Measurements from ENCODE around the gene TBC1D1.

The TBC1D1 gene

GRCh38 chr4:38120772-38121171 is 229.9 kb downstream of the TBC1D1 start:
- Mint-ChIP-seq H3K4me3 (no peak overlapping the region), H3K27ac (no peak overlapping the region), H3K27me3 (ENCODE audit: low read depth) (no peaks in the 10 kb centered on the region), H3K9me3 (no peaks in the 10 kb centered on the region), H3K4me1 (ENCODE audit: low read depth) (peaks cover 21% of the 10 kb centered on the region), H3K36me3 (ENCODE audit: low read depth) (peaks cover 46% of the 10 kb centered on the region)

DNA sequence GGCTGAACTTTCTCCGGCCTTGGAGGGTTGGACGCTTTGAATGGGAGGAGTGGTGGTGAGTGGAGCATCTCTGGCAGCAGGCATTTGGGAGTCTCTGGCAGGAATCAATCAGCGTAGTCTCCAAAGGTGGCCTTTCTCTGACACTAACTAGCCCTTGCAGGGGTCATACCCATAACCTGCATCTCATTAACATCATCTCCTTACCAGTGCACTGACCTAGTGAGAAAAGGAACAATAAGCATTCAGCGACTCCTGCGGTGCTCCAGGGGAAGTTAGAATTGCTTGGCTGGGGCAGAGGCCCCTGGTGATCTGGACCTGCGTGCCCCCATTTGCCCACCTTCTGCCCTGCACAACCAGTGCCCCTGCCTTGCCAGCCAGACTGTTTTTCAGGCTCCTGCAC is 231.2 kb downstream of the TBC1D1 start:
- Mint-ChIP-seq H3K36me3 (ENCODE audit: low read depth) (peaks cover 45% of the 10 kb centered on the region), H3K4me1 (ENCODE audit: low read depth) (peaks cover 17% of the 10 kb centered on the region), H3K4me3 (no peak overlapping the region), H3K27me3 (ENCODE audit: low read depth) (no peaks in the 10 kb centered on the region), H3K27ac (no peak overlapping the region), H3K9me3 (no peaks in the 10 kb centered on the region)

DNA sequence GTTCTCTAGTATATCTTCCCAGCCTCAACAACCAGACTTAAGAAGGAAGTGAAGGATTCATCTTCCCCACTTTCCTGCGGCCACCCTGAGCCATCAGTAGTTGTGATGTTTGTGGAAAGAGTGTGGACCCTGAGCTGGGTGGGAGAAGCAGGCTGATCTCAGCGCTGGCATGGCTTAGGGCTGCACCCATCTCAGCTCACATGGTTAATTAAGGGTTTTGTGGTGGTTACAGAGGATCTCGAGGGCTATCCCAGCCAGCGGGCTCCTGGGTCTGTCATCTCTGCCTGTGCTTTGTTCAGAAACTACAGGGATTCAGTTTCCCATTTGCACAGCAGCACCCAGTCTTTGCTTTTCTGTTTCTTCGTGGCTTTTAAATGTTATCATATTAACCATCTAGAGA is 232.7 kb downstream of the TBC1D1 start:
- Mint-ChIP-seq H3K9me3 (no peaks in the 10 kb centered on the region), H3K4me1 (ENCODE audit: low read depth) (peaks cover 26% of the 10 kb centered on the region), H3K27ac (no peak overlapping the region), H3K36me3 (ENCODE audit: low read depth) (peaks cover 45% of the 10 kb centered on the region), H3K4me3 (no peak overlapping the region), H3K27me3 (ENCODE audit: low read depth) (no peaks in the 10 kb centered on the region)

DNA sequence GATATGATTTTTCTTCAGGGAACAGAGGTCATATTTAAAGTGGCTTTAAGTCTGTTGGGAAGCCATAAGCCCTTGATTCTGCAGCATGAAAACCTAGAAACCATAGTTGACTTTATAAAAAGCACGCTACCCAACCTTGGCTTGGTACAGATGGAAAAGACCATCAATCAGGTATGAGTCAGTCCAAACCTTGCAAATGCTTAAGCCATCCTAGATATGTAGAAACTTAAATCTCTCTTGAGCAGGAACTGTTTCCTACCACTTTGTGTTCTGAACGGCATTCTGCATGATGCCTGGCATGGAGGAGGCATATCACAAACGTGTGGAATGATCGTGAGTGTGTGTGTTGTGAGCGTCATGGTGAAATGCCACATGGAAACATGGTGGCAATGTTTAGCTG is 234.1 kb downstream of the TBC1D1 start:
- peaks cover 43% of the 10 kb centered on the region for H3K36me3 Mint-ChIP-seq (ENCODE audit: low read depth)
- H3K27ac Mint-ChIP-seq = no peak overlapping the region
- no peaks in the 10 kb centered on the region for H3K27me3 Mint-ChIP-seq (ENCODE audit: low read depth)
- no peak overlapping the region for H3K4me3 Mint-ChIP-seq
- no peaks in the 10 kb centered on the region for H3K9me3 Mint-ChIP-seq
- H3K4me1 Mint-ChIP-seq (ENCODE audit: low read depth) = peaks cover 38% of the 10 kb centered on the region

GRCh38 chr4:38125816-38126215 is 234.9 kb downstream of the TBC1D1 start:
- Mint-ChIP-seq H3K4me1 (ENCODE audit: low read depth) (peaks cover 43% of the 10 kb centered on the region), H3K4me3 (no peak overlapping the region), H3K9me3 (no peaks in the 10 kb centered on the region), H3K27ac (no peak overlapping the region), H3K36me3 (ENCODE audit: low read depth) (peaks cover 40% of the 10 kb centered on the region), H3K27me3 (ENCODE audit: low read depth) (no peaks in the 10 kb centered on the region)

GRCh38 chr4:38128478-38129459 is 237.9 kb downstream of the TBC1D1 start:
- peaks cover 35% of the 10 kb centered on the region for H3K36me3 Mint-ChIP-seq (ENCODE audit: low read depth)
- H3K4me1 Mint-ChIP-seq (ENCODE audit: low read depth) = peaks cover 60% of the 10 kb centered on the region
- H3K9me3 Mint-ChIP-seq = no peaks in the 10 kb centered on the region
- H3K27me3 Mint-ChIP-seq (ENCODE audit: low read depth) = no peaks in the 10 kb centered on the region
- H3K4me3 Mint-ChIP-seq = peak overlapping the region; percentile 61
- H3K27ac Mint-ChIP-seq = peak overlapping the region; percentile 94

DNA sequence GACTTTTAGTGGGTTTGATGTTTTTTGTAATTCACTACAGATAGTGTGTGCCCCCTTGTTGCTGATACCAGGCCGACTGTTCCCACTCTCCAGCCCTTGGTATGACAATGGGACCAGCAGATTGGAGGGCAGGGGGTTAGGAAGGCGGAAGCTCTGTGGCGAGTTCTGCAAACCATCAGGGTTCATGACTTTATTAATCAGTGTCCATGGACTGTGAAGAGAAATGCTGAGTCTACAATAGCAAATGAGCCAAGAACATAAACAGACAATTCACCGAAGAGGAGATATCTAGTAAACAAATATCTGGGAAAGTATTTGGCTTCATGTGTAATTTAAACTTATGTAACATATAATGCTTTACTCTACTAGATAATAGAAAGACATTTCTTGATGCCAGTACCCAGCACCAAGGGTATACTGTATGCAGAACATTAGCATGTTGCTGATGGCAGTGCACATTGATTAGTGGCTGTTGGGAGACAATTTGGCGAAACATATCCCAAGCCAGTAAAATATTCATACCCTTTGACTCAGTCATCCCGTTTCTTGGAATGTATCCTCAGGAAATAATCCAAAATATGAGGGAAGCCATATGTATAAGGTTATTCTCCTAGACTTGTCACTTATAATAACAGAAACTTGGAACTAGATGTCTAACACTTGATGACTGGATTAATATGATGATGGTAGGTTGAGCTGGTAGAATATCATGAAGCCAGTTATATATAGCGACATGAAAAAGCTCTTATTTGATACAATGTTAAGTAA is 238.8 kb downstream of the TBC1D1 start:
- Mint-ChIP-seq H3K27ac (peak overlapping the region; percentile 94), H3K4me1 (ENCODE audit: low read depth) (peaks cover 57% of the 10 kb centered on the region), H3K9me3 (no peaks in the 10 kb centered on the region), H3K4me3 (peak overlapping the region; percentile 61), H3K27me3 (ENCODE audit: low read depth) (peaks cover 6% of the 10 kb centered on the region), H3K36me3 (ENCODE audit: low read depth) (peaks cover 44% of the 10 kb centered on the region)

- Mint-ChIP-seq H3K9me3 (no peaks in the 10 kb centered on the region), H3K27me3 (ENCODE audit: low read depth) (peaks cover 12% of the 10 kb centered on the region), H3K4me3 (no peak overlapping the region), H3K4me1 (ENCODE audit: low read depth) (peaks cover 57% of the 10 kb centered on the region), H3K36me3 (ENCODE audit: low read depth) (peaks cover 42% of the 10 kb centered on the region), H3K27ac (peak overlapping the region; percentile 92)
Observed at GRCh38 chr4:38130884-38131283, 240.0 kb downstream of the TBC1D1 start.

DNA sequence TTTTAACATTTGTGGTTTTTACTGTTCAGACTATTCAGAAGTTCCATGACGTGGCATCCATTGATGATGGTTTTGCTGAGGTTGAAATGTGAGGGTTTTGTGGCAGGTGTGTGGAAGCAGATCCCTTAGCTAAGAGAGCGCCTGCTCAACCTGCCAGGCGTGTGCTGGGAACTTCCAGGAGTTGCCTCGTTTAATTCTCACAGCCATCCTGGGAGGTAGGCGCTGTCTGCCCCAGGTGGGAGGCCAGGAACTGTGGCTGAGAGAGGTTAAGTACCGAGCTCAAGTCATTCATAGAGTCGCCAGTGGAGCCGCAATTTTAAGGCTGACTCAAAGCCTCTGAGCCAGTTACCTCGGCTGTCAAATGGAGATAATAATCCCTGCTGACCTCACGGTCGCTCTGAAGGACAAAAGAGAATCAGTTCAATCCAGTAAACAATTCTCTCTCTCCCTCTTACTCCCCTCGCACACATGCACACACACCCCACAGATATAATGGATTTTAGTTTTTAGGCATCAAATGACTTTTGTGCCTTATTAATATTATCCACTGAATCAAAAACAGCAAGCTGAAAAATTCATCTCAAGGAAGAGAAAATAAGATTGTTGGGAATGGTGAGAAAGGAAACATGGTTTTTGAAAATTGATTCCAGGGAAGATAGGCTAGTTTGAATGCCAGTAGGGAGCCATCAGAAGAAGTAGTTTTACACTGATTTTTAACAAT is 240.6 kb downstream of the TBC1D1 start:
- Mint-ChIP-seq H3K36me3 (ENCODE audit: low read depth) (peaks cover 42% of the 10 kb centered on the region), H3K27me3 (ENCODE audit: low read depth) (peaks cover 12% of the 10 kb centered on the region), H3K4me3 (peak overlapping the region; percentile 66), H3K4me1 (ENCODE audit: low read depth) (peaks cover 57% of the 10 kb centered on the region), H3K27ac (peak overlapping the region; percentile 92), H3K9me3 (no peaks in the 10 kb centered on the region)

- Mint-ChIP-seq H3K4me1 (ENCODE audit: low read depth) (peaks cover 57% of the 10 kb centered on the region), H3K36me3 (ENCODE audit: low read depth) (peaks cover 37% of the 10 kb centered on the region), H3K9me3 (no peaks in the 10 kb centered on the region), H3K27ac (peak overlapping the region; percentile 92), H3K27me3 (ENCODE audit: low read depth) (peaks cover 12% of the 10 kb centered on the region), H3K4me3 (peak overlapping the region; percentile 5)
Observed at GRCh38 chr4:38132107-38132673, 241.3 kb downstream of the TBC1D1 start.

GRCh38 chr4:38132843-38133662 is 242.2 kb downstream of the TBC1D1 start:
- H3K36me3 Mint-ChIP-seq (ENCODE audit: low read depth) = peaks cover 40% of the 10 kb centered on the region
- peaks cover 12% of the 10 kb centered on the region for H3K27me3 Mint-ChIP-seq (ENCODE audit: low read depth)
- peak overlapping the region; percentile 92 for H3K27ac Mint-ChIP-seq
- peaks cover 54% of the 10 kb centered on the region for H3K4me1 Mint-ChIP-seq (ENCODE audit: low read depth)
- H3K9me3 Mint-ChIP-seq = no peaks in the 10 kb centered on the region
- no peak overlapping the region for H3K4me3 Mint-ChIP-seq

DNA sequence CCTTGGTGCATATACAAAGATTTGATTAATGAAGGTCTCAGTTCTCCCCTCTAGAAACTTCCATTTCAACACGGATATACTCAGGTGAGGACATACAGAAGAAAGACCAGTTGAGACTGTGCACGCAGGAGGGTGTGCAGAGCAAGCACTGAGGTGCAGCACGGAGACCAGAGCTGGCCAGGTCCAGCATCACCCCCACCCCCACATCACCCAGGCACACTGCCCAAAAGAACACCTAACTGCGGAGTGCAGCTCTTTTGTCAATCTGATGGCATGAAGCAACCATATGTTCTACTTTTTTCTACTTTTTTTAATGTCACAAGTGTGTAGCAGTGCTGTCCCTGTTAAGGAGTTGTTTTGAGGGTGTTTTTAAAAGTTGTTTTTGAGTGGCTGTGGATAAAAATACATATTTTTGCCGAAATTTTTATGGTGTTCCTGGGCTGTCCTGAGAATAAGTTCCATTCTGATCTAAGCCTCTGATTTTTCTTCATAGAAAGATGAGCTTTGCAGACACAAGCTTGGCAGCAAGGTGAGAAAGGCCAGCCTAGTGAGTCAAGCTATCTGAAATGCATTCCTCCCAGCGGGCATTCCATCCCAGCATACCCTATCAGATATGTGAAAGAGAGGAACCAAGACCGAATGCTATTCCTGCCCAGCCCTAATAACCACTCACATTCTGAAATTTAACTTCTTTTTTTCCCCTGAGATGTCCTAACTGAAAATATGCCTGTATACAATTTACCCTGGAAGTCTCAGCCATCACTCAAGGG is 243.0 kb downstream of the TBC1D1 start:
- Mint-ChIP-seq H3K27me3 (ENCODE audit: low read depth) (peaks cover 12% of the 10 kb centered on the region), H3K9me3 (no peaks in the 10 kb centered on the region), H3K36me3 (ENCODE audit: low read depth) (peaks cover 44% of the 10 kb centered on the region), H3K4me3 (peak overlapping the region; percentile 23), H3K27ac (no peak overlapping the region), H3K4me1 (ENCODE audit: low read depth) (peaks cover 54% of the 10 kb centered on the region)

- Mint-ChIP-seq H3K27me3 (ENCODE audit: low read depth) (peaks cover 14% of the 10 kb centered on the region), H3K4me3 (no peak overlapping the region), H3K9me3 (no peaks in the 10 kb centered on the region), H3K36me3 (ENCODE audit: low read depth) (peaks cover 55% of the 10 kb centered on the region), H3K27ac (no peak overlapping the region), H3K4me1 (ENCODE audit: low read depth) (peaks cover 49% of the 10 kb centered on the region)
Observed at GRCh38 chr4:38135201-38135600, 244.3 kb downstream of the TBC1D1 start.

All from T-helper 1 cell treated with Interleukin-12 subunit alpha and Interleukin-12 subunit beta and Interleukin-4 antibody, amounts not matched to agents 30 μg/mL and 1 μg/mL, for 36 hours (primary cell).